C4-2B (cell line): ENCODE measurements around the gene PRKCA.

Experiments used
- CTCF ChIP-seq: fragments of 450-650 bp; conservative IDR thresholded peaks from 2 replicates; pipeline ENCODE4 v1.5.1; 2017; ENCODE audit warnings: mild to moderate bottlenecking
- ZFX ChIP-seq: fragments of 450-650 bp; IDR thresholded peaks from 2 replicates; pipeline ENCODE4 v1.6.1; 2017

- TF ChIP-seq CTCF (no peak), ZFX (no peak)
Observed at GRCh38 chr17:66507103-66507923, 204.9 kb downstream of the PRKCA start.
